Testis (tissue), 3 donors: ENCODE measurements around the gene MACROD2. TPM values are rescaled to one million over a fixed set of nuclear protein-coding genes. Genes with fewer than 3 reads are reported as not detected.

Experiments
- DNase-seq: peaks from one replicate; pipeline ENCODE4 v3.0.0-alpha.2; 2019
- H3K27ac ChIP-seq, 2 donors: fragments of 200-600 bp; sonication (generic); one replicate each; pipeline ENCODE4 v1.5.1; 2019
- H3K27me3 ChIP-seq: fragments of 200-600 bp; sonication (generic); one replicate; pipeline ENCODE4 v1.5.1; 2019
- H3K36me3 ChIP-seq: fragments of 200-600 bp; sonication (generic); one replicate; pipeline ENCODE4 v1.5.1; 2017; ENCODE audit warnings: low read depth; ENCODE audit errors: missing control alignments
- H3K4me1 ChIP-seq: fragments of 200-600 bp; sonication (generic); one replicate; pipeline ENCODE4 v1.5.1; 2019
- H3K4me3 ChIP-seq, 2 donors: fragments of 200-600 bp; sonication (generic); one replicate each; pipeline ENCODE4 v1.5.1; 2017 to 2019
- H3K9me3 ChIP-seq: fragments of 200-600 bp; sonication (generic); one replicate; pipeline ENCODE4 v1.5.1; 2017
- POLR2A ChIP-seq: fragments of 450-650 bp; IDR thresholded peaks from one replicate; pipeline ENCODE4 v1.6.1; 2017; ENCODE audit warnings: antibody characterized with exemption, mild to moderate bottlenecking, moderate library complexity
- WGBS, 2 donors: methylation state at CpG; one replicate each; pipeline ENCODE4 v1.1.5; 2018; 5-methylcytosine and 5-hydroxymethylcytosine counted together
- intact Hi-C: fragments of 100-400 bp; cut with DNase I; formaldehyde crosslinking; loops from one replicate; pipeline ENCODE4 v1.15.1; 2023; ENCODE audit warnings: low total_unique reads
- polyA plus RNA-seq: library from polyadenylated mRNA; stranded (reverse); fragments of 350-450 nt; fragmentation: Illumina TruSeq; extraction: RNeasy Lipid Tissue Mini Kit (QIAGEN cat#74804); gene quantifications from one replicate; pipeline ENCODE4 v1.2.3, GENCODE V29; 2014; ENCODE audit warnings: low read depth, low replicate concordance; ENCODE audit not compliant: insufficient read depth
- total RNA-seq, 2 donors: library from RNA; depleted of rRNA; stranded (reverse); fragments of >200 nt; gene quantifications; one replicate each; pipeline ENCODE4 v1.2.3, GENCODE V29; 2016
- TF ChIP-seq, protein P1 (sequence below), 3 experiments: fragments of 450-650 bp in 2 of 3; fragments of 200-600 bp in 1 of 3; sonication (generic) in 1 of 3; IDR thresholded peaks; one replicate each; pipeline ENCODE4 v1.5.1; 2016 to 2019; ENCODE audit warnings: antibody characterized with exemption in 3 of 3, mild to moderate bottlenecking in 2 of 3, moderate library complexity in 1 of 3

Gene MACROD2
- total and polyA plus RNA-seq, 3 donors from 2014 or later, result 12.6 to 20.6 (median 16.8) TPM

DNA sequence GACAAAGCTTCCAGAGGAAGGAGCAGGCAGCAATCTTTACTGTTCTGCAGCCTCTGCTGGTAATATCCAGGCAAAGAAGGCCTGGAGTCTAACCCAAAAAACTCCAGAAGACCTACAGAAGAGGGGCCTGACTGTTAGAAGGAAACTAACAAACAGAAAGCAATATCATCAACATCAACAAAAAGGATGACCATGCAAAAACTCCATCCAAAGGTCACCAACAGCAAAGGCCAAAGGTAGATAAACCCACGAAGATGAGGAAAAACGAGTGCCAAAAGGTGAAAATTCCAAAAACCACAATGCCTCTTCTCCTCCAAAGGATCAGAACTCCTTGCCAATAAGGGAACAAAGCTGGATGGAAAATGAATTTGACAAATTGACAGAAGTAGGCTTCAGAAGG lies 811.9 kb downstream of the MACROD2 start:
- TF ChIP-seq, protein P1, sequence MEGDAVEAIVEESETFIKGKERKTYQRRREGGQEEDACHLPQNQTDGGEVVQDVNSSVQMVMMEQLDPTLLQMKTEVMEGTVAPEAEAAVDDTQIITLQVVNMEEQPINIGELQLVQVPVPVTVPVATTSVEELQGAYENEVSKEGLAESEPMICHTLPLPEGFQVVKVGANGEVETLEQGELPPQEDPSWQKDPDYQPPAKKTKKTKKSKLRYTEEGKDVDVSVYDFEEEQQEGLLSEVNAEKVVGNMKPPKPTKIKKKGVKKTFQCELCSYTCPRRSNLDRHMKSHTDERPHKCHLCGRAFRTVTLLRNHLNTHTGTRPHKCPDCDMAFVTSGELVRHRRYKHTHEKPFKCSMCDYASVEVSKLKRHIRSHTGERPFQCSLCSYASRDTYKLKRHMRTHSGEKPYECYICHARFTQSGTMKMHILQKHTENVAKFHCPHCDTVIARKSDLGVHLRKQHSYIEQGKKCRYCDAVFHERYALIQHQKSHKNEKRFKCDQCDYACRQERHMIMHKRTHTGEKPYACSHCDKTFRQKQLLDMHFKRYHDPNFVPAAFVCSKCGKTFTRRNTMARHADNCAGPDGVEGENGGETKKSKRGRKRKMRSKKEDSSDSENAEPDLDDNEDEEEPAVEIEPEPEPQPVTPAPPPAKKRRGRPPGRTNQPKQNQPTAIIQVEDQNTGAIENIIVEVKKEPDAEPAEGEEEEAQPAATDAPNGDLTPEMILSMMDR (IDR thresholded peaks at IDR 0.05), result no peak
- TF ChIP-seq POLR2A, result no peak
- no peak for DNase-seq
- 83 to 95% methylated on average over 2 of the region's 2 CpGs for WGBS, 2 donors

DNA sequence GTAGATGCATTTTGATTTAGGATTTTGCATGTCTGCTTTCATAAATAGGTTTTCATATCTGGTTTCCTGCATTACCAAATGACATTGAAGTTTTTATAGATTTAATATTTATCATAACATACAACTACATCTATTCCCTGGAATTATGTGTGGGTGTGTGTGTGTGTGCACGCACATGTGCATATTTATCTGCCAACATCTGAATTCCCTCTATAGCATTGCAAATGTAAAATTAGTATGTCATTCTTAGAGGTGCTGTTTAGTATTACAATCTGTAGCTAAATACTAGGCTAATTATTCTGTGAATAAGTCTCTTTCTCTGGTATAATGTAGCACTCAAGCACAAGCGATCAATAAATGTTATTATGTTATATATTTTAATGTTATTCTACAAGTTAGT lies 820.0 kb downstream of the MACROD2 start:
- Histone ChIP-seq H3K4me1 (no peaks in the 10 kb centered on the region), H3K4me3 (no peak overlapping the region), H3K27ac (no peak overlapping the region), H3K27me3 (no peaks in the 10 kb centered on the region), H3K9me3 (no peaks in the 10 kb centered on the region), H3K36me3 (no peaks in the 10 kb centered on the region)
- TF ChIP-seq, protein P1 (IDR thresholded peaks at IDR 0.05), result no peak
- TF ChIP-seq POLR2A, result no peak
- intact Hi-C loops, result no loop called here
- no peak for DNase-seq
- WGBS, 2 donors, result 89 to 91% methylated on average over 2 of the region's 2 CpGs

More for the DNA sequence above, 811.9 kb downstream of the MACROD2 start:
- H3K27ac ChIP-seq, result no peak overlapping the region
- H3K27me3 ChIP-seq, result no peaks in the 10 kb centered on the region
- intact Hi-C loops, result no loop called here
- H3K9me3 ChIP-seq, result no peaks in the 10 kb centered on the region
- H3K4me3 ChIP-seq, result no peak overlapping the region
- H3K4me1 ChIP-seq, result no peaks in the 10 kb centered on the region
- no peaks in the 10 kb centered on the region for H3K36me3 ChIP-seq

DNA sequence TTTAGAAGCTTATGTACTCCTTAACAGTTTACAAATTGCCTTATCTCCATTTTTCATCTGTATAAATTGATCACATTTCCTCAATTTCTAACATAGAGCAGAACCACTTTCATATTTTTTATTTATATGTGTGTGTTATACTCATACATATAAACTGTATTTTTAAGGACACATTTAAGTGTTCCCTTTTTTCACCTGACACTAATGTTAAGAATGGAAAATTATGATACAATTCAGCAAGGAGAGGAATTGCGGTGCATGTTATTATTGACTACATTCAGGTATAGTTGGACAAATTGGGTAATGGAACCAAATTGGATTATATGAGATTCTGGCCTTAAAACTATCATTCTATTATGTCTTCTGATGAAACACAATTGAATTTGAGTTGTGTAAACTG lies 821.2 kb downstream of the MACROD2 start:
- Histone ChIP-seq H3K4me1 (no peaks in the 10 kb centered on the region), H3K27me3 (no peaks in the 10 kb centered on the region), H3K27ac (no peak overlapping the region), H3K4me3 (no peak overlapping the region), H3K36me3 (no peaks in the 10 kb centered on the region), H3K9me3 (no peaks in the 10 kb centered on the region)
- TF ChIP-seq, protein P1 (IDR thresholded peaks at IDR 0.05), result no peak
- TF ChIP-seq POLR2A, result no peak
- intact Hi-C loops, result no loop called here
- WGBS, 2 donors, result 96 to 98% methylated on average over 1 of the region's 1 CpG
- DNase-seq, result no peak

DNA sequence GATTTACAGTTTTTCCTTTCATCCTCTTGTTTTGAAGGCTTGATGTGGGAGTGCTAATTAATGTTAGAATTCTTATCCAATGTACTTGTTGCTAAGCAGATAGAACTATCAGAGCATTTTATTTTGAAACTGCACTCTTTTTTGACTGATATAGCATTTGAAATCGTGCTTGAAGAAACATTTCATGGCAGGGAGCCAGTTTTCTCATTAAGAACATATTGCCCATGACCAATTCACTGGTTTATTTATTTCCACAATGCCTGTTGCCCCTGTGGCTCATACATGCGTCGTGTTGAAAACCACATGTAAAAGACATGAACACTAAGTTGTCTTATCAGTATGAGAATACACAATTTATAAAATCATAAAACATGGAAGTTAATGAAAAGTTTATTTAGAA lies 821.8 kb downstream of the MACROD2 start:
- Histone ChIP-seq H3K4me1 (no peaks in the 10 kb centered on the region), H3K27ac (no peak overlapping the region), H3K4me3 (no peak overlapping the region), H3K27me3 (no peaks in the 10 kb centered on the region), H3K36me3 (no peaks in the 10 kb centered on the region), H3K9me3 (no peaks in the 10 kb centered on the region)
- no peak for TF ChIP-seq POLR2A
- TF ChIP-seq, protein P1 (IDR thresholded peaks at IDR 0.05), result no peak
- WGBS, 2 donors, result 47 to 54% methylated on average over 3 of the region's 3 CpGs
- no peak for DNase-seq
- intact Hi-C loops, result no loop called here

DNA sequence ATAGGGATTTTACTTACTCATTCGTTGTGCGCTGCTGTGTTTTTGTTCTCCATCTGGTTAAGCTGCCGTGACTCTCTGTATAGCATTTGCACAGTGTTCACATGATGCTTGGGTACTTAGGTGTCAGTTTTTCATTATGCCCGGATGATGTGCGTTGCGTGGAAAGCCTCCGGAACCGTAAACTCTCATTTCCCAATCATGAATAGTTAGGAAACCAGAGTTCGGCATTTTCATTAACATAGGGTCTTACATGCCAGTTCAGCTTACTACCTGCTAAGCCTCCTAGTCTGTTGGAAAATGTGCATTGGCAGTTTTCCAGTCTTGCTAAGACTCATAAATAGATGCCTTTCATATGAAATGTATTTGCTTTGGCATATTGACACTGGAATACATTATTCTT lies 825.5 kb downstream of the MACROD2 start:
- H3K9me3 ChIP-seq, result no peaks in the 10 kb centered on the region
- intact Hi-C loops, result no loop called here
- no peaks in the 10 kb centered on the region for H3K27me3 ChIP-seq
- H3K27ac ChIP-seq, result no peak overlapping the region
- no peak for TF ChIP-seq POLR2A
- TF ChIP-seq, protein P1 (IDR thresholded peaks at IDR 0.05), result no peak
- 96 to 97% methylated on average over 9 of the region's 9 CpGs for WGBS, 2 donors
- no peak for DNase-seq
- no peaks in the 10 kb centered on the region for H3K36me3 ChIP-seq
- no peaks in the 10 kb centered on the region for H3K4me1 ChIP-seq
- no peak overlapping the region for H3K4me3 ChIP-seq
